Nephron progenitor cell (in vitro differentiated cells): Measurements from ENCODE around the gene TMEM72.

Source experiments
- DNase-seq: peaks from one replicate; pipeline ENCODE4 v3.0.0; 2021
- H3K27ac Mint-ChIP-seq: 2 replicates; pipeline ENCODE4 v1.8.0; 2021; ENCODE audit warnings: mild to moderate bottlenecking, moderate library complexity, mixed read lengths
- H3K27me3 Mint-ChIP-seq: 2 replicates; pipeline ENCODE4 v1.8.0; 2021; ENCODE audit warnings: mild to moderate bottlenecking, low read depth, mixed read lengths; ENCODE audit not compliant: poor library complexity
- H3K36me3 Mint-ChIP-seq: 2 replicates; pipeline ENCODE4 v1.8.0; 2021; ENCODE audit warnings: low read depth, mixed read lengths
- H3K4me1 Mint-ChIP-seq: 2 replicates; pipeline ENCODE4 v1.8.0; 2021; ENCODE audit warnings: mixed read lengths
- H3K4me3 Mint-ChIP-seq: 2 replicates; pipeline ENCODE4 v1.8.0; 2021; ENCODE audit warnings: mild to moderate bottlenecking, moderate library complexity, mixed read lengths
- H3K9me3 Mint-ChIP-seq: 2 replicates; pipeline ENCODE4 v1.8.0; 2021; ENCODE audit warnings: mild to moderate bottlenecking, moderate library complexity, mixed read lengths
- TF ChIP-seq, protein P1 (sequence below): fragments of 200-600 bp; sonication (generic); IDR thresholded peaks from 2 replicates; pipeline ENCODE4 v1.5.0; 2021; ENCODE audit warnings: antibody characterized with exemption

TMEM72 gene

DNA sequence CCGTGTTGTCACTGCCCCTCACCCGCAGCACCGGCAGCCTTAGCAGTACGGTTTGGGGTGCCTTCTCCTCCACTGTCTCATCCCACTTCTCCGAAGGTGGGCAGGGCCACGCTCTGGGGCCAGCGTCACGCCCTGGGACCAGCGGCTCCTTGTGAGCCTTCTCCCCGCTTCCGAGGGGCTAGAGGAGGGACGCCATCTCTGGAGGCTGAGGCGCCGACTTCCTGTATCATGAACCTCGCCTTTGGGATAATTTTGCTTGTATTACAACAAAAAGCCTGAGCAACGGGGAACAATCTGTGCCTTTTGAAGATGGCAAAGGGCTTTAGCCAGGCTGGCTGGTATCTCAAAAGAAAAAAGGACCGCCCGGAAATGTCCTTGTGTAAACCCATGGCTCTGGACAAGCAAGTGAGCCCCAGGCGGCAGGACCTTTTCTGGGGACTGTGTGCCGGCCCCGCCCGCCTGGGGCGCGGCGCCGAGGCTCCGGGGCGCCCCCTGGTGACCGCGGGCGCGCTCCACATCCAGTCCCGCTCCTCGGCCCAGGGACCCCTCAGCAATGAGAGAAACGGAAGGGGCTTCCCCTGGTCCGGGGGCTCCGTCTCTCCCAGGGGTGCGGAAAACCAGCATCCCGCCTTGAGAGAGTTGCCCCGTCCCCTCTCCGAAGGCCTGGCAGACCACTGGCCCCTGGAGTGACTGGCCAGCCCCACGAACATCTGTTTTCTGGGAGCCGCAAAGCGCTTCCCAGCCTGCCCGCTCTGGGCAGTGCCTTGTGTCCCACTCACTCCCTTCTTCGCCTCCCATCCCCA, 63.7 kb downstream of the TMEM72 start:
- Mint-ChIP-seq H3K27ac (no peak overlapping the region), H3K27me3 (peaks cover 4% of the 10 kb centered on the region), H3K4me3 (peak overlapping the region; percentile 49), H3K4me1 (peaks cover 46% of the 10 kb centered on the region), H3K36me3 (peaks cover 21% of the 10 kb centered on the region), H3K9me3 (no peaks in the 10 kb centered on the region)
- TF ChIP-seq, protein P1, sequence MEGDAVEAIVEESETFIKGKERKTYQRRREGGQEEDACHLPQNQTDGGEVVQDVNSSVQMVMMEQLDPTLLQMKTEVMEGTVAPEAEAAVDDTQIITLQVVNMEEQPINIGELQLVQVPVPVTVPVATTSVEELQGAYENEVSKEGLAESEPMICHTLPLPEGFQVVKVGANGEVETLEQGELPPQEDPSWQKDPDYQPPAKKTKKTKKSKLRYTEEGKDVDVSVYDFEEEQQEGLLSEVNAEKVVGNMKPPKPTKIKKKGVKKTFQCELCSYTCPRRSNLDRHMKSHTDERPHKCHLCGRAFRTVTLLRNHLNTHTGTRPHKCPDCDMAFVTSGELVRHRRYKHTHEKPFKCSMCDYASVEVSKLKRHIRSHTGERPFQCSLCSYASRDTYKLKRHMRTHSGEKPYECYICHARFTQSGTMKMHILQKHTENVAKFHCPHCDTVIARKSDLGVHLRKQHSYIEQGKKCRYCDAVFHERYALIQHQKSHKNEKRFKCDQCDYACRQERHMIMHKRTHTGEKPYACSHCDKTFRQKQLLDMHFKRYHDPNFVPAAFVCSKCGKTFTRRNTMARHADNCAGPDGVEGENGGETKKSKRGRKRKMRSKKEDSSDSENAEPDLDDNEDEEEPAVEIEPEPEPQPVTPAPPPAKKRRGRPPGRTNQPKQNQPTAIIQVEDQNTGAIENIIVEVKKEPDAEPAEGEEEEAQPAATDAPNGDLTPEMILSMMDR = peak; percentile 92
- peak; percentile 76 for DNase-seq

DNA sequence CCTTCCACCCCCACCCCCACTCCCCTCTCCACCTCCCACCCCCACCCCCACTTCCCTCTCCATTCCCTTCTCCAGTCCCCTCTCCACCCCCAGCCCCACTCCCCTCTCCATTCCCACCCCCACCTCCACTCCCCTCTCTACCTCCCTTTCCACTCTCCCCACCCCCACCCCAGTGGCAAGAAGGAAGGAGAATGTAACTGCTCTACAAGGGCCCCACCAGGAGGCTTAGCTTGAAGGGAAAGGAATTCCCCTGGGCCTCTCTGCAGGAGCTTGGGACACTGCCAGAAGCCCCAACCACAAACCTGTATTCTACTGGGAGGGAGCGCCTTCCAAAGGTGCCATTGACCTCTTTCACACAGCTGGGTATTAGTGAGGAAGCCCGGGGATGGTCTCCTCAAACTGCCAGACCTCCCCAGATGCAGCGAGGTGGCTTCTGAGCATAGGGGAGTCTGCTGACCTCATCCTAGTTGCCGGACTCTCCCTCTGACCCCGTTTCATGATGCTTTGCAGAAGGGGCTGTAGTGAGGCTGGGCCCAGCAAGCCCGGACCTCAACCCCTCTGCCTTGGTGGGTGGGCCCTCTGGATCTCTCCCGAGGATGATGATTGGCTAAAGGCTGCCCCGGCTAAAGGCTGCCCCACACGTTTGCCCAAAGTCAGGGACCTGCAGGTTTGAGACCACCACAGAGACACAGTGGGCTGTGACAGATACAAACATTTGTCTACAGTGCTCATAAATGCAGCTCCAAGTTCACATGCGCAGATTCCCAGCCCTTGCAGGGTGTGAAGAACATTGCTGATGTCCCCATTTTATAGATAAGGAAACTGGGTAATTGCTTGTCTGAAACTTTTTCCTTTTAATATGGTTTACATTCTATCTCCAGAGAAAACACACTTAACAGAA, 64.5 kb downstream of the TMEM72 start:
- peaks cover 54% of the 10 kb centered on the region for H3K4me1 Mint-ChIP-seq
- peaks cover 4% of the 10 kb centered on the region for H3K27me3 Mint-ChIP-seq
- no peak overlapping the region for H3K4me3 Mint-ChIP-seq
- H3K36me3 Mint-ChIP-seq = peaks cover 12% of the 10 kb centered on the region
- no peak overlapping the region for H3K27ac Mint-ChIP-seq
- no peak for DNase-seq
- no peaks in the 10 kb centered on the region for H3K9me3 Mint-ChIP-seq
- TF ChIP-seq, protein P1 = no peak

DNA sequence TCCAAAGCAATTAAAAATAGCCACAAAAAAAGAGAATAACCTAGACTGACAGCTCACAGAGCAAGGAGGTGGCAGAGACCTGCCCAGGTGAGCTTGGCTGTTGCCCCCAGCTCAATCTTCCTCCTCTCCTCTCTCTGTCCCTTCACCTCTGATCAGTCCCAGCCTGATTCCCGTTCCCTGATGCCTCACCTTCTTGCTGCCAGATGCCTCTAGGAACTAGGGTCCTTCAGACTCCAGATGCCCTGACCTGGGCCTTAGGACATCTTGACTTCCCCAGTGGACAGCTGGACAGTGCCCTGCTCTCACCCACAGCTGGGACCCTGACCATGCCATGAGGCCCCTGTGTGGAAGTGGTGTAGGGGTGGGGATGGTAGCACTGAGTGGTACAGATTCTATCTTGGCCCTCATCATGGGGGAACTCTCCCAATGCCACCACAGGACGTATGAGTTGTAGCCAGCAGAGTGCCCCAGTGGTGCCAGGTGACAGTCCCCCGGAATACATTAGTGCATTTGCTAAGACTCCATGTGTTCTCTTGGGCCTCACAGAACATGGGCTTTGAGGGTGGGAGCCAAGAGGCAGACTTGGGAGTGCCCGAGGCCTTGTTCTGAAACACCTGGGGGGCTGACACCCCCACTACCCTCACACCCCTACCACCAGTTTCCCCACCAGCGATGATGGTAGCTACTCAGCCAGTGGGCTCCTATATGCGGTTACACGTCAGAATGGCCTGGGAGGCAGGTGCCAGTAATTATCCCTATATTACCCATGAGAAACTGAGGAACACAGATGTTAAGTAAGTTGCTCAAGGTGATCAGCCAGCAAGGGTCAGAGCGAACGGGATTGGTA, 65.4 kb downstream of the TMEM72 start:
- H3K4me1 Mint-ChIP-seq = peaks cover 63% of the 10 kb centered on the region
- H3K4me3 Mint-ChIP-seq = peak overlapping the region; percentile 60
- H3K36me3 Mint-ChIP-seq = peaks cover 6% of the 10 kb centered on the region
- H3K9me3 Mint-ChIP-seq = no peaks in the 10 kb centered on the region
- DNase-seq = no peak
- peaks cover 4% of the 10 kb centered on the region for H3K27me3 Mint-ChIP-seq
- TF ChIP-seq, protein P1 = no peak
- no peak overlapping the region for H3K27ac Mint-ChIP-seq

DNA sequence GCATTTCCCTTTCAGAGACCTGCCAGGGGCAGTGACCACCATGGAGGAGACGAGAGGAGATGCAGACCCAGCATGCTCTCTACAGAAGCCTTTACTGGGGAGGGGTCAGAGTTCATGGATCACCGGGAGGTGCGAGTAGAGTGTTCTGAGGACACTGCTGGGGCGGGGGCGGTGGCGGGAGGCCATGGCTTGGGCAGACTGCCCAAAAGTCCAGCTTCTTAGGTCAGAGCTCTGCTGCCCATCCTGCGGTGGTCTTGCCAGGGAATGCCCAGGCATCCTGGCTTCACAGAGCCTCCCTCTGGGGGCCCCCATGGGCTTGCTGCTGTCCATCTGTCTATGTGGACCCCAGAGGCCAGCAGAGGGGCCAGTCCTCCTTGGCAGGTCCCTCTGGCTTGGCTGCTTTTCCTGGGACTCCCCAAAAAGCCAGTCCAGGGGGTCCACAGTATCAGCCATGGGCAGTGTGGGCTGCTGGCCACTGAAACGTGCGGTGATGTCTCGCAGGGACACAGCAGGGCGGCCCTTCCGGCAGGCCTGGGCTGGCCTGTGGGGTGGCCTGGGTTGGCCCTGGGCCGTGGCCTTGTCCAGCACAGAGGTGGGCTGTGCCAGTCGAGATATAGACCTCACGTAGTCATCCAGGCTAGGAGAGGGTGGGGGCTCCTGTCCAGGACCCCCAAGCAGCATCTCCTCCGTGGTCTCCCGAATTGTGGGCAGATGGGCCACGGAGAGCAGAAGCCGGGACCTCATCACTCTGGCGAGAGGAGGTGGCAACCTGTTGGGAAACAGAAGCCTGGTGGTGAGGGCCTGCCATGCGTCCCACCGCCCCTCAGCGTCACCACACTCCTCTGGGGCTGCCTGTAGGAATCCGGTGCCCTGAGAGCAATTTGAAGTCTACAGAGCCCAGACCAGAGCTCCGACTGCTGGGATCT, 66.4 kb downstream of the TMEM72 start:
- no peak for DNase-seq
- TF ChIP-seq, protein P1 = no peak
- Mint-ChIP-seq H3K36me3 (no peaks in the 10 kb centered on the region), H3K27ac (no peak overlapping the region), H3K9me3 (no peaks in the 10 kb centered on the region), H3K27me3 (no peaks in the 10 kb centered on the region), H3K4me3 (peak overlapping the region; percentile 83), H3K4me1 (peaks cover 66% of the 10 kb centered on the region)

DNA sequence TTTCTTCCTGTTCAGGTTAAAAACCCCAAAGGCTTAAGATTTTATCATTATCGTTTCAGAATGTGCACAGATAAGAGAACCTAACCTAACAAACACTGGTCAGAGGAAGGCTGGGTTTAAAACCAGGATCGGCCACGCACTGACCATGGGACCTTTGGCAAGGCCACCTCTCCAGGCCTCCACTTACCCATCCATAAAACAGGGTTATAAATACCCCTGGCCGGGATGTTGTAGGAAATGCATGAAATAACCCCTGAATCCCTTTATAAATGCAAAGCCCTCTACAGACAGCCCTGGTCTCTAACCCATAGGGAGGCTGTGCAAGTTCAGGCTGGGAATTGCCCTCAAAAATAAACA, 67.1 kb downstream of the TMEM72 start:
- no peak for DNase-seq
- TF ChIP-seq, protein P1 = no peak
- Mint-ChIP-seq H3K27me3 (no peaks in the 10 kb centered on the region), H3K9me3 (no peaks in the 10 kb centered on the region), H3K4me1 (peaks cover 66% of the 10 kb centered on the region), H3K4me3 (peak overlapping the region; percentile 83), H3K27ac (peak overlapping the region; percentile 94), H3K36me3 (no peaks in the 10 kb centered on the region)
